BLaER1 (cell line): ENCODE results near the gene SERPINA5.
A peak's percentile ranks its signal among the peaks of the same experiment; 100 is the strongest.
"Not testable (repeated sequence)": the region's sequence is repeated elsewhere in the genome, so short reads cannot be mapped to it uniquely, and the experiment has no call there.

ENCODE experiments used
- H3K27ac ChIP-seq: shearing (Covaris generic); formaldehyde crosslinking; 2 replicates; pipeline ENCODE4 v1.8.1; 2022
- H3K27me3 ChIP-seq: shearing (Covaris generic); formaldehyde crosslinking; 2 replicates; pipeline ENCODE4 v1.8.1; 2022
- H3K36me3 ChIP-seq: shearing (Covaris generic); formaldehyde crosslinking; 2 replicates; pipeline ENCODE4 v1.8.1; 2022
- H3K4me1 ChIP-seq: shearing (Covaris generic); formaldehyde crosslinking; 2 replicates; pipeline ENCODE4 v1.8.1; 2022
- H3K4me2 ChIP-seq: shearing (Covaris generic); formaldehyde crosslinking; 2 replicates; pipeline ENCODE4 v1.8.1; 2022
- H3K4me3 ChIP-seq: shearing (Covaris generic); formaldehyde crosslinking; 2 replicates; pipeline ENCODE4 v1.8.1; 2022
- H3K9ac ChIP-seq: shearing (Covaris generic); formaldehyde crosslinking; 2 replicates; pipeline ENCODE4 v1.8.1; 2022
- H3K9me3 ChIP-seq: shearing (Covaris generic); formaldehyde crosslinking; 2 replicates; pipeline ENCODE4 v1.8.1; 2022
- H4K20me1 ChIP-seq: shearing (Covaris generic); formaldehyde crosslinking; 2 replicates; pipeline ENCODE4 v1.8.1; 2022
- Cebpa-rat ChIP-seq: shearing (Covaris generic); IDR thresholded peaks from 2 replicates; pipeline ENCODE4 v1.8.1; 2022

SERPINA5 gene

DNA sequence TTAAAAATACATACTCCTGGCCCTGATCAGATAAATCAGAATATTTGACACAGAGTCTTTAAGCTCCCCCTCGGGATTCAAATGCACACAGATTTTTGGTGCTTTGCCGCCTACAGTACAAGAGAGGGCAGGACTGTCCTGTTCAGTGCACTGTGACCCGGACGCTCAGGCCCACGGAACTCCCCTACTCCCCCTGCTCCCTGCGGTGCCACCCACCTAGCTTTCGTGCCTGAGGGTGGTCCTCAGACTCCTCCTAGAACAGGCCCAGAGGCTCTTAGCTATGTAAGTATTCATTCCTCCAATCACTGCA is 17.2 kb downstream of the SERPINA5 start:
- no peaks in the 10 kb centered on the region for H3K4me1 ChIP-seq
- TF ChIP-seq Cebpa-rat = no peak
- no peak overlapping the region for H3K4me2 ChIP-seq
- no peak overlapping the region for H3K27ac ChIP-seq
- H3K9me3 ChIP-seq = no peaks in the 10 kb centered on the region
- no peak overlapping the region for H3K9ac ChIP-seq
- no peak overlapping the region for H3K4me3 ChIP-seq
- no peaks in the 10 kb centered on the region for H3K36me3 ChIP-seq
- no peaks in the 10 kb centered on the region for H4K20me1 ChIP-seq
- H3K27me3 ChIP-seq = no peaks in the 10 kb centered on the region

DNA sequence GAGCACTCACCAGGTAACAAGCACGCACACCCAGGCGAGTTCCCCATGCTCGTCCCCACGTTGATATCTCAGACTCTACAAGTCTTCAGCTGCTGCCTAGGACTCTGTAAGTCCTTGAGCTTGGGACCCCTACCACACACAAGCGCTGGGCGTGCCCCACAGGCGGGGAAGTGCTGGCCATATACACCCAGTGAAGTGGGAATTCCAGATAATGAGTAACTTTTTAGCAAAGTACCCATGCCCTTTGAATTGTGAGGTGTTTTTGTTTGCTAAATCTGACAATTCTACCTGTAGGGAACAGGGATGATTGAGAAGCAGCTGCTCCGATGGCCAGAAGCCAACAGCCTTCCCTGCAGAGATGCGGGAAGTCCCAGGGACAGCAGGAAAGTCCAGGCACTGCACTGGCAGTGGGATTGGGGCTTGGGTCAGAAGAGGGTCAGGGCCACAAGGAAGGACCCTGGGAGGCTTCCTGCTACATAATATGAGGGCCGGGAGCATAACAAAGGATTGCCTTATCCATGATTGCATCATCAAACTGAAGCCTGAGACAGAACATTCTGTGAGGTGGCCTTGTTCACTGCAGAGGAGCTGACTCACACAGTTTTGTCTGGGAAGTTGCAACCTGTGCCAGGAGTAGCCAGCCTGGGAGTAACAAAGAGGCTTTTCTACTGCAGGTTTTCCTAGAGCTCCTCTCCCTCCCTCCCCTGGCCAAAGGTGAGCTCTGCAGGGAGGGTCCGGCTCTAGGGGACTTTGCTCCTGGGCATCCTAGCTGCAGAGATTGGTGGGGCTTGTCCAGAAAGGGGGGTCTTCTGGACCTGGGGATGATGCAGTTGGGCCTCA is 17.8 kb downstream of the SERPINA5 start:
- H3K27ac ChIP-seq = no peak overlapping the region
- H3K9me3 ChIP-seq = no peaks in the 10 kb centered on the region
- H4K20me1 ChIP-seq = no peaks in the 10 kb centered on the region
- peak; percentile 51; the same call in 1 of the 2 replicates for TF ChIP-seq Cebpa-rat
- no peaks in the 10 kb centered on the region for H3K36me3 ChIP-seq
- no peaks in the 10 kb centered on the region for H3K27me3 ChIP-seq
- no peak overlapping the region for H3K9ac ChIP-seq
- no peaks in the 10 kb centered on the region for H3K4me1 ChIP-seq
- H3K4me2 ChIP-seq = no peak overlapping the region
- no peak overlapping the region for H3K4me3 ChIP-seq

DNA sequence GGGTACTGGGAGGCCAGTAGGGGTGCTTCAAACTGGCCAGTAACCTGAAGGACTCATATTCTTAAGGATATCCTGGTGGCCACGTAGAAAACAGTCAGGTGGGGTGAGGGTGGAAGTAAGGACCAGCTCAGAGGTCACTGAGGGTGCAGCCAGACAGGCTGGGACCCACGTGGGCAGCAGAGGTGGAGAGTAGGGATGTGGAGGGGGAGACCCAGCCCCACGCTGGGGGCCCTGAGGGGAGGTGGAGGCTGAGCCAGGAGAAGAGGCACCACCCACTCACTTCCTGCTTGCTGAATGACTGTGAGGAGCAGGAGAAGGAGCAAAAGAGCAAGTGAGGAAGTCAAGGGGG is 18.4 kb downstream of the SERPINA5 start:
- H3K27ac ChIP-seq = no peak overlapping the region
- no peak for TF ChIP-seq Cebpa-rat
- no peaks in the 10 kb centered on the region for H3K9me3 ChIP-seq
- no peak overlapping the region for H3K4me3 ChIP-seq
- no peaks in the 10 kb centered on the region for H3K36me3 ChIP-seq
- no peaks in the 10 kb centered on the region for H3K27me3 ChIP-seq
- no peak overlapping the region for H3K9ac ChIP-seq
- H3K4me1 ChIP-seq = no peaks in the 10 kb centered on the region
- no peaks in the 10 kb centered on the region for H4K20me1 ChIP-seq
- H3K4me2 ChIP-seq = no peak overlapping the region

DNA sequence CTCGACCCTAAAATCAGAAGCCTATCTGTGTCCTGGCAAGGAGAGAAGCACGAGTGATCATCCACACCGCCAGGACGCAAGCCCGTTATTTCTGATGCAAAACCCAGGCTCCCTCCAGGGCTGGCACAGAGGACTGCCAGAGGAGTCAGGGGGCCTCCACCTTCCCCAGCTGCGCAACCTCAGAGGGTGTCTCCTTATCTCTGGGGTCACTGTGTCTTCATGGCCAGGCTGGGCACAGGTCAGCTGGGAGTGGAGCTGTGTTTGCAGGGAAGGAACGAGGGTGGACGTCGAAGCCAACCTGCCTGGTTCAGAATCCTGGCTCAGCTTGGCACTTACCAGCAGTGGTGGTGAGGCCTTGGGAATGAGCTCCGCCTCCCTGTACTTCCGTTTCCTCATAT is 18.9 kb downstream of the SERPINA5 start:
- no peaks in the 10 kb centered on the region for H3K4me1 ChIP-seq
- no peak overlapping the region for H3K4me3 ChIP-seq
- no peaks in the 10 kb centered on the region for H3K27me3 ChIP-seq
- TF ChIP-seq Cebpa-rat = no peak
- no peaks in the 10 kb centered on the region for H4K20me1 ChIP-seq
- H3K9me3 ChIP-seq = no peaks in the 10 kb centered on the region
- H3K4me2 ChIP-seq = no peak overlapping the region
- H3K27ac ChIP-seq = no peak overlapping the region
- H3K36me3 ChIP-seq = no peaks in the 10 kb centered on the region
- no peak overlapping the region for H3K9ac ChIP-seq

DNA sequence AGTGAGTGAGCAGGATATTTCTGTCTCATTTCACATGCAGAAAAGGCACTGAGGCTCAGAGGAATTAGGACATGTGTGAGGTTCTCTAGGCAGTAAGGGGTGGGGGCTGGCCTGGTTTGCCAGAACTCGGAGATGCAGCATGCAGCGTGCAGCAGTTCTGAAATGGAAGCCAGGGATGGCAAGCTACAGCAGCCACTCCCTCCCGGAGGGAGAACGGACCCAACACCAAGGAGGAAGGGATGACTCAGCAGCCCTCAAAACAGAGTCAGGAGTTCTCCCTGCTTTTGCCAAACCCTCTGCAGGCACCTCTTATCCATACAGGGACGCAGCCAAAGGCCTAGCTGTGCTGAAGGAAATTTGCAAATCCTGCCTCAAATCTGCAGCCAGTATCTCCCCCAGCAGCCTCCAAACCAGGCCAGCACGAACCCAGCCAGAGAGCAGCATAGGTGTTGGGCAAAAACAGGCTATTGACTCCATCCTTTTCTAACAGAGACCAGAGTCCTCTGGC is 20.7 kb downstream of the SERPINA5 start:
- Histone ChIP-seq H3K4me2 (no peak overlapping the region), H3K27me3 (no peaks in the 10 kb centered on the region), H3K4me3 (no peak overlapping the region), H3K27ac (no peak overlapping the region), H3K9me3 (no peaks in the 10 kb centered on the region), H3K4me1 (no peaks in the 10 kb centered on the region), H4K20me1 (no peaks in the 10 kb centered on the region), H3K9ac (no peak overlapping the region), H3K36me3 (no peaks in the 10 kb centered on the region)
- no peak for TF ChIP-seq Cebpa-rat

DNA sequence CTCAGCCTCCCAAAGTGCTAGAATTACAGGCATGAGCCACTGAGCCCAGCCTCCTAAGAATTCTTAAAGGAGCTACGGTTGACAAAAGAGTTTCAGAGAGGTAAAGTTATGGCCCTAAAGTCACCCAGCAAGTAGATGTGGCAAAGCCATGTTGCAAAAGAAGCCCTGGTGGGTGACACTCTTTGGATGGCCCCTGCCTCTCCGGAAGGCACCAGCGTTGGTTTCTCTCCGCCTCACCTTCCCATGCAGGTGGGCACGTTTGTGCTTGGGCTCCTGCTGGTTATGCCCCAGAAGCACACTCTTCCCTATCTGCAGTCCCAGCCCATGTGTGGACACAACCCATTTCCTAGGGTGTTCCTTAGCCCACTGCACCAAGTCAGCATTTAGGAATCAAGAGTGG is 21.5 kb downstream of the SERPINA5 start:
- H3K27ac ChIP-seq = no peak overlapping the region
- no peak overlapping the region for H3K4me3 ChIP-seq
- H3K9me3 ChIP-seq = no peaks in the 10 kb centered on the region
- H3K27me3 ChIP-seq = no peaks in the 10 kb centered on the region
- TF ChIP-seq Cebpa-rat = no peak
- H4K20me1 ChIP-seq = no peaks in the 10 kb centered on the region
- H3K4me2 ChIP-seq = no peak overlapping the region
- no peak overlapping the region for H3K9ac ChIP-seq
- no peaks in the 10 kb centered on the region for H3K4me1 ChIP-seq
- no peaks in the 10 kb centered on the region for H3K36me3 ChIP-seq

DNA sequence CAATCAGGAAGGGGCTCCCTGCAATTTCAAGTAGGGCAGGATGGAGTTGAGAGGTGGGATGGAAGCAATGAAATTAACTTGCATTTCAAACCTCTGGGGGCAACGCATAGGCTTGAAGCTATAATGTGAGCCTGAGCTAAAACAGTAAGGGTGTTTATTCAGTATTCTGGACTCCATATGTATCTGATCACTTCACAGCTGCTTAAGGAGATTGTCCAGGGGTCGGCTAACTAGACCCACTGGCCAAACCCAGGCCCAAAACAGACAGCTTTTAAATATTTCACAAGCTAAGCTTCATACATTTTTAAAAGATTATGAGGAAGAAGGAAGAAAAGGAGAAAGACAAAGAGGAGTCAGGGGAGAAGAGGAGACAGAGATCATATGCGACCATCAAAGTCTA is 24.1 kb downstream of the SERPINA5 start:
- Histone ChIP-seq H3K36me3 (no peaks in the 10 kb centered on the region), H3K4me3 (no peak overlapping the region), H3K4me1 (no peaks in the 10 kb centered on the region), H3K9ac (no peak overlapping the region), H3K27ac (no peak overlapping the region), H3K27me3 (no peaks in the 10 kb centered on the region), H3K9me3 (no peaks in the 10 kb centered on the region), H3K4me2 (no peak overlapping the region), H4K20me1 (no peaks in the 10 kb centered on the region)
- no peak for TF ChIP-seq Cebpa-rat

DNA sequence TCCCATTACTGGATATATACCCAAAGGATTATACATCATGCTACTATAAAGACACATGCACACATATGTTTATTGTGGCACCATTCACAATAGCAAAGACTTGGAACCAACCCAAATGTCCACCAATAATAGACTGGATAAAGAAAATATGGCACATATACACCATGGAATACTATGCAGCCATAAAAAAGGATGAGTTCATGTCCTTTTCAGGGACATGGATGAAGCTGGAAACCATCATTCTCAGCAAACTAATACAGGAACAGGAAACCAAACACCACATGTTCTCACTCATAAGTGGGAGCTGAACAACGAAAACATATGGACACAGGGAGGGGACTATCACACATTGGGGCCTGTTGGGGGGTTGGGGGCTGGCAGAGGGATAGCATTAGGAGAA is 27.7 kb downstream of the SERPINA5 start:
- not testable (repeated sequence) for H3K36me3 ChIP-seq, H3K9me3 ChIP-seq, H3K4me3 ChIP-seq, H4K20me1 ChIP-seq, H3K4me1 ChIP-seq, H3K27ac ChIP-seq, H3K9ac ChIP-seq, H3K4me2 ChIP-seq, H3K27me3 ChIP-seq

DNA sequence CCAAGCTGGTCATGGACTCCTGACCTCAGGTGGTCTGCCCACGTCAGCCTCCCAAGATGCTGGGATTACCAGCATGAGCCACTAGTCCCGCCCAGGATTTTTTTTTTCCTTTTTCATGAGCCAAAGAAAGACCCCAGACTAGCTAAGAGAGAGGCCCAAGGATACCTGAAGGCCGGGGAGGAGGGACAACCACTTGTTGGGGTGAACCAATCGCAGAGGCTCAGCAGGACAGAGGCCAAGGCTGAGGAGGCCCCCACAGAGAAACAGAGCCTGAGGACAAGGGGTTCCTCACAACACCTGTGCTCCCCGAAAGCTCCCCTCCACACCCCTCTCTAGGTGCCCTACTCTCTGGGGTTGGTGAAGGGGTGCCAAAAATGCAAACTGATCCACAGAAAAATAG is 30.0 kb downstream of the SERPINA5 start:
- Histone ChIP-seq H3K36me3 (no peaks in the 10 kb centered on the region), H3K4me1 (no peaks in the 10 kb centered on the region), H3K27me3 (no peaks in the 10 kb centered on the region), H3K9me3 (no peaks in the 10 kb centered on the region), H3K9ac (no peak overlapping the region), H3K27ac (no peak overlapping the region), H3K4me2 (no peak overlapping the region), H4K20me1 (no peaks in the 10 kb centered on the region), H3K4me3 (no peak overlapping the region)
- TF ChIP-seq Cebpa-rat = no peak

DNA sequence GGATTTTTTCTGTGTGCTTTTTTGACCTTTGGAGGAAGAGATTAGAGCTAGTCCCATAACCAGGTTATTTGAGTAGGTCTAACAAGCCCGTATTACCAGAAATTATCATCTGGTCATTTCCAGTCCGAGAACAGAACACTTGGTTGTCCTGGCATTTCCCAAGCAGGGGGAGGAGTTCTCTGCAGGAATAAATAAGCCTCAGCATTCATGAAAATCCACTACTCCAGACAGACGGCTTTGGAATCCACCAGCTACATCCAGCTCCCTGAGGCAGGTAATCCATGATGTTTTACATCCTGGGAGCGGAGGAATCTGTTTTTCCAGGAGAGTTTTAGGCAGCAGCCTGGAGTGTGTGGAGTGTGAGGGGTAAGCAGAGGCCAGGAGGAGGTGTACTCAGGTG is 30.9 kb downstream of the SERPINA5 start, which contains the start of gene SERPINA3:
Gene SERPINA3, plus strand, starts transcription at position 218 of the 400 bp plus-strand sequence. CDS start 2,051 bp downstream, outside the sequence.
- H3K27ac ChIP-seq = no peak within 1 kb of the TSS
- H4K20me1 ChIP-seq = no peaks in the 10 kb centered on the region

More for the DNA sequence above, 30.9 kb downstream of the SERPINA5 start, which contains the start of gene SERPINA3:
- H3K27me3 ChIP-seq = no peaks in the 10 kb centered on the region
- H3K4me3 ChIP-seq = no peak within 1 kb of the TSS
- TF ChIP-seq Cebpa-rat = no peak
- H3K9ac ChIP-seq = no peak within 1 kb of the TSS
- no peak within 1 kb of the TSS for H3K4me2 ChIP-seq
- no peaks in the 10 kb centered on the region for H3K36me3 ChIP-seq
- peaks cover 2% of the 10 kb centered on the region; the same call in 1 of the 2 replicates for H3K9me3 ChIP-seq
- no peaks in the 10 kb centered on the region for H3K4me1 ChIP-seq
